GM18520 (cell line): ENCODE measurements around the gene ZBED6.
"Not testable (repeated sequence)": the region's sequence is repeated elsewhere in the genome, so short reads cannot be mapped to it uniquely, and the experiment has no call there.

Source experiments
- ATAC-seq: cut with Tn5 transposase; IDR thresholded peaks from one replicate; pipeline ENCODE4 v1.9.1; 2021; ENCODE audit not compliant: unreplicated experiment

ZBED6 gene

DNA sequence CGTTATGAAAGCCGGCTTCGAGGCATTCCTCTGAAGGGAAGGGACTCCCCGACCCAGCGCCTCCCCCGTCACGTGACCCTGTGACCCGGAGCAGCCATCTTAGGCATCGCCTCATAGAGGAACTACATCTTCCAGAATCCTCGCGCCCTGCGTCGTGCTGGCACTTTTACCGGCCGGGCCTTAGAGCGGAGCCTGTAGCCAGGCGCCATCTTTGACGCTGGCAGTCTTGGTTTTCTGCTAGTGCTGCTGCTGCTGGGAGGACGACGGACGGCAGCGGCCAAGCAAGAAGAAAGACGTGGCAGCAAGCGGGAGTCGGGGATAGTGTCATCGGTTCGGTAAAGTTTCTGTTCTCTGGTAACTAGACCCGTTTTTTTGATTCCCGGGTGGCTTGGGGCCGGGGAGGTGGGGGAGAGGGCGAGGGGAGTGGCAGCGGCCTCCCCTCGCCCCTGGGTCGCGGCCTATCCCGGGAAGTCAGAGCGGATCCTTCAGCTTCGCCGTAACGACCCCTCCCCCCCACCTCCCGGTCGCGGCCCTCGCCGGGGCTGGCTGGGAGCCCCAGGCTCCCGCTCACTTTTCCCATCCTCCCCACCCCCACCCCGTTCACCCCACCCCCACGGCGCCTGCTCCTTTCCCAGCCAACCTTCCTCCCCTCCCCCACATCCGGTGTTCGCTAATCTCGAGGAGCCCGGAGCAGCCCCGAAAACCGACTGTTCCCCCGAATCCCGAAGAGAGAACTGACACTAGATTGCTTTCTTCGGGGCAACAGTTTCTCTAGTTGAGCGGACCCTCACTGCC lies at the start of gene ZBED6, which contains the start of gene ZC3H11A:
ZBED6 (plus strand) TSS at position 183 of the 795 bp plus-strand sequence. CDS start 1,900 bp downstream, outside the sequence.
ZC3H11A (plus strand) TSS at position 183 of the 795 bp plus-strand sequence. CDS start 21,448 bp downstream, outside the sequence.
- ATAC-seq, result peak; percentile 93

GRCh38 chr1:203746281-203746680 lies 49.1 kb upstream of the ZBED6 start:
- ATAC-seq, result no peak

DNA sequence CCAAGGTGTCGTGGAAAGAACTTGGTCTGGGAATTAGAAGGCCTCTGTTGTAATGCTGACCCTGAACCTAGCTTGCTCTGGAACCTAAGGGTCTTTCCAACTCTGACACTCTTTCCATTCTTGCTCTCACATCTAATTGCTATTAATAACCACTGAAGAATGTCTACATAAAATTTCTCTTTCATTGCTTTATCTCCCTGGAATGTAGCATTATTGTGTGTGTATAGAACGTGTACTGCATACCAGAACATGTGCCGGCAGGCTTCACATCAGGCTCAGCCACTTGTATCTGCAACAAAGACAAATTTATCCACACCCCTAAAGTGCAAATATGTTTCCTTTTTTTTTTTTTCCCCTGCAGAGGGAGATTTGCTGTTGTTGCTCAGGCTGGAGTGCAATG lies 44.4 kb upstream of the ZBED6 start:
- no peak for ATAC-seq

GRCh38 chr1:203751618-203752361 lies 43.6 kb upstream of the ZBED6 start:
- ATAC-seq, result not testable (repeated sequence)

DNA sequence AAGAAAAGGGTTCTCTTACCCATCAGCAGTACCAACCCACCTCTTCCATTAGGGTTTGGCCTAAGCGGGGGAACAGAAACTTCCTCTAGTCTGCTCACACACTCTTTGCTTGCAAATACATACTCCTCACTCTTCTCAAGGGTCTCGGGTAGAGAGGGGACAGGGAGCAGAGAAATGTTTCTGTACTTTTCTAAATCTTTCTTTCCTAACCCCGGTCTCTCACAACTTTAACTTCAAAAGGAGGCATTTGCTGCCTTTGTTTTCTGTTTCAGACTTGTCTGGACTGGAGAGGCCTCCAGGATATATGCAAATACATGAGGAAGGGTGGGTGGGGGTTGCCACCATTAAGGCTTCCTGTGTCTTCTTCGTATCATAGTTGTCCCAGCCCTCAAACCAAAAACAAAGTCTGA lies 41.0 kb upstream of the ZBED6 start:
- no peak for ATAC-seq

GRCh38 chr1:203756036-203756435 lies 39.4 kb upstream of the ZBED6 start:
- no peak for ATAC-seq

DNA sequence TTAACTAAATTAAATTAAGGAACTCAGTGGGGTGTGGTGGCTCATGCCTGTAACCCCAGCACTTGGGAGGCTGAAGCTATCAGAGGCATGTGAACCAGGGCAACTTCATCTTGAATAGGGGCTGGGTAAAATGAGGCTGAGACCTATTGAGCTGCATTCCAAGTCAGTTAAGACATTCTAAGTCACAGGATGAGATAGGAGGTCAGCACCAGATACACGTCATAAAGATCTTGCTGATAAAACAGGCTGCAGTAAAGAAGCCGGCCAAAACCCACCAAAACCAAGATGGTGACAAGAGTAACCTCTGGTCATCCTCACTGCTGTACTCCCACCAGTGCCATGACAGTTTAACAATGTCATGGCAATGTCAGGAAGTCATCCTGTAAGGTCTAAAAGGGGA lies 36.7 kb upstream of the ZBED6 start:
- ATAC-seq, result not testable (repeated sequence)

GRCh38 chr1:203760506-203760905 lies 34.9 kb upstream of the ZBED6 start:
- ATAC-seq, result no peak

DNA sequence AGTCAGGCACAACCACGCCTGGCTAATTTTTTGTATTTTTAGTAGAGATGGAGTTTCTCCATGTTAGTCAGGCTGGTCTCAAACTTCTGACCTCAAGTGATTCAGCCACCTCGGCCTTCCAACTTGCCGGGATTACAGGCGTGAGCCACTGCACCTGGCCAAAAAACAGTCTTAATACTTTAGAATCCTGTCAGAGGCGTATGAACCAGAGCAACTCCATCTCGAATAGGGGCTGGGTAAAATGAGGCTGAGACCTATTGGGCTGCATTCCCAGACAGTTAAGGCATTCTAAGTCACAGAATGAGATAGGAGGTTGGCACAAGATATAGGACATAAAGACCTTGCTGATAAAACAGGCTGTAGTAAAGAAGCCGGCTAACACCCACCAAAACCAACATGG lies 33.5 kb upstream of the ZBED6 start:
- ATAC-seq, result not testable (repeated sequence)

- no peak for ATAC-seq
Observed at GRCh38 chr1:203763505-203763904, 31.9 kb upstream of the ZBED6 start.

DNA sequence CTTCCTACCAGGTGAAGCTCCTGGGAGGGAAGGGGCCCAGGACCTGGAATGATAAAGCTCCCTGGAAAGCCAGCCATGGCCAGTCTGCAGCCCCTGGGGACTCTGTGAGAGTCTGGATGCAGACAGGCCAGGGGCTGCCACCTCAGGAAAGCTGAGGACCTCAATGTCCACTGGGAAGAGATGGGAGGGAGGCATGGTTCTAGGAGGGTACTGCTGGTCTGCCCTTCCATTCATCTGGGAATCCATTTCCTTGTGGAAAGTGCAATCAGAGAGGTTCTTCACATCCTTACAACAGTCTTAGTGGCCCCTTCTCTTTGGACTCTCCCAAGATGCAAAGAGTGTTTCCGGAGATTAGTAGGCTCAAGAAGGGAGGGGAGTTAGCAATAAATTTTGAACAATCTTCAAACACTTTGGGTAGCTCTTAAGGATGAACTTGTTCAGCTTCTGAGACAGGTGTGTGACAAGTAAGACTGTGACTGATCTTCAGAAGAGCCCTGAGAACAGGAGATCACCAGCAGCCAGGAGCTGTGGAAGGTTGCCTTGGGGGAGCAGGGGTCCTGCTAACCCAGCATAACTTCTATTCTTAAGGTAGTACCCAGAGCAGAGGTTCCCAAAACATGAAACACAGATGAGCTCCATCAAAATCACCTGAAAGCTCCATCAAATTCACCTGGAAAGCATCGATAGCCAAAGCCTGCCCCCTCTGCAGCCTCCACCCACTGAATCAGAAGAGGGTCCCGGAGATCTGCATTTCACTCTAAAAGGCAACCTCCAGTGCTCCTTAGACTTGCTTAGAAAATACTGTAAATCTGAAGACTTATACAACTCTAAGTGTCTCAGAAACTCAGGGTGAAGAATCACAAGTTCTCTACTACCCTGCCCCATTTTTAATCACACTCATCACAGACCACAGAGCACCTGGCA lies 31.1 kb upstream of the ZBED6 start:
- ATAC-seq, result no peak

- peak; percentile 87 for ATAC-seq
Observed at GRCh38 chr1:203765029-203765837, 30.2 kb upstream of the ZBED6 start, which contains the start of gene LAX1. Gene LAX1 (plus strand): TSS chr1:203765183. CDS start chr1:203765566, 383 bp downstream.

- no peak for ATAC-seq
Observed at GRCh38 chr1:203768256-203768655, 27.2 kb upstream of the ZBED6 start.

GRCh38 chr1:203769505-203770343 lies 25.7 kb upstream of the ZBED6 start:
- ATAC-seq, result no peak

DNA sequence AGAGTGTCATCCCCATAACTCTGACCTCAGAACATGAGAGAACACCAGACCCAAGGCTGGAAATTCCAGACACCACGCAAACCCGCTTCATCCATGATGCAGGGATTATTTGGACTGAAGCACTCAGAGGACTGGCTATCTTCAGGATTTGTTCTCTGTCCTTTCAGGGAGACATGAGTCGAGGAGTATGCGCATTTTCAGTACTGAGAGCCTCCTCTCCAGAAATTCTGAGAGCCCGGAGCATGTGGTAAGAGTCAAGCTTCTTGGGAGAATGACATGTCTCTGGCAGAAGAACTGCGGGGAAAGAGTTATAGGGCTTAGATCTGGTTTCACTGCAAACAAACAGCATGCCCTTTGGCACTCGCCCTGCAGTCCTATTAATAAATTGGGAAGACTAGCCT lies 23.5 kb upstream of the ZBED6 start:
- ATAC-seq, result no peak

DNA sequence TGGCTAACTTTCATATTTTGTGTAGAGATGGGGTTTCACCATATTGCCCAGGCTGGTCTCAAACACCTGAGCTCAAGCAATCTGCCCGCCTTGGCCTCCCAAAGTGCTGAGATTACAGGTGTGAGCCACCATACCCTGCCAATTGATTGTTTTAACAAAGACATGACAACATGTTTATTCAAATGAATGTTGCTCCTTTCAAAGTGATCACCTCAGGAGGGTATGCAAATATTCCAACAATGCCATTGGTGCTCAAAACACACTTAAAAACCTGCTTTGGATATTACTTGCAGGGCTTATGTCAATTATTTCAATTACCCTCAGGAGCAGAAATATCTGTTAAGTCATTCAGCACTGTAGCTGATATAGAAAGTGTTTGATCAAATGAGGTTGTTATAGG lies 22.6 kb upstream of the ZBED6 start:
- ATAC-seq, result no peak

GRCh38 chr1:203776636-203777035 lies 18.8 kb upstream of the ZBED6 start:
- ATAC-seq, result no peak

GRCh38 chr1:203777596-203777995 lies 17.8 kb upstream of the ZBED6 start:
- no peak for ATAC-seq

DNA sequence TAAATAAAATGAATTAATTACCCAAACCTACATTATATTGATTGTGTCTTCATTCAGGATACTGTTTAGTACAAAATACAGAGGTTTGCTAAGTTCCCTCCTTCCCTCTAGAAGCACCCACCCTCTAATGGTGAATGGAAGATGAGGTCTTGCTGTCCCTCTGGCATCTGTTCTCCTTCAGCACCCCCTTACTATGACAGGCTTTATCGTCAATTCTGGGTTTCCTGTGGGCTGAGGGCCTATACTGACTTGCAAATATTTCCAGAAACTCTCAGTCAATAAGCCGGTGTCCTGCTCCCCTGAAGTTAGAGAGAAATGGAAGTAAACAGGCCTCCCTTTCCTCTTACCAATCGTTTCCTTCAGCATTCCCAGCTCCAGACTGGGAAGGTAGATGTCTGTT lies 17.3 kb upstream of the ZBED6 start:
- ATAC-seq, result no peak
